IPS DF 6.9 (cell line): ENCODE measurements around the gene DNAH5.

Source experiments
- DNase-seq: peaks from one replicate; pipeline ENCODE4 v3.0.0-alpha.2; 2013; ENCODE audit warnings: low read depth, low spot score
- H3K27ac ChIP-seq: one replicate; pipeline ENCODE4 v1.5.1; 2013; ENCODE audit warnings: low read length, control low read depth
- H3K27me3 ChIP-seq: 2 replicates; pipeline ENCODE4 v1.6.1; 2013; ENCODE audit warnings: mild to moderate bottlenecking, low read length; ENCODE audit not compliant: control insufficient read depth, insufficient read depth
- H3K36me3 ChIP-seq: 2 replicates; pipeline ENCODE4 v1.6.1; 2013; ENCODE audit warnings: low read length; ENCODE audit not compliant: control insufficient read depth, insufficient read depth
- H3K4me1 ChIP-seq: 2 replicates; pipeline ENCODE4 v1.6.1; 2013; ENCODE audit warnings: low read length; ENCODE audit not compliant: control insufficient read depth, insufficient read depth
- H3K4me3 ChIP-seq: 2 replicates; pipeline ENCODE4 v1.5.1; 2013; ENCODE audit warnings: mild to moderate bottlenecking, low read length
- H3K9me3 ChIP-seq: 2 replicates; pipeline ENCODE4 v1.6.1; 2013; ENCODE audit warnings: low read length, inconsistent platforms; ENCODE audit not compliant: control insufficient read depth, insufficient read depth
- WGBS: extraction: QIAGEN DNeasy Blood & Tissue Kit; methylation state at CpG from one replicate; pipeline ENCODE4 v1.1.7; 2013; ENCODE audit warnings: mixed read lengths, missing lambda C conversion rate; ENCODE audit not compliant: insufficient read length, insufficient coverage; 5-methylcytosine and 5-hydroxymethylcytosine counted together

DNAH5 gene

DNA sequence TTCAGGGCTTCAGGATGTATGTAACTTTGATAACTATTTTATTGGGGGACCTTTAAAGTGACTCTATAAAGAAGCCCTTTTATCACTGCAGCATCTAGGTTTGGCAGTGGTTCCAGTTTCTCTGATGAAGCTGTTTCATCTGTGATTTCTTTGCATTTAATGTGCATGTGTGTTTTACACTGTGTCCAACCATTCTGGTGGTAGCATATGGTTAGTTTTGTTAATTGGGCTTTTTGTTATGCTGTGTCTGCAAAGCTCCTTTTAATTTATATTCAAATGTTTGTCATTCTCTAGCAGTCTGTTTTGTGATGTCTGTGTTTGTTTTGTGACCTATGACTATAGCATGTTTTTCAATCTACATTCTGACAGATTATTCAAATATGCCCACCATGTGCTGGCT, 294.8 kb downstream of the DNAH5 start:
- DNase-seq, result no peak
- no peaks in the 10 kb centered on the region for H3K36me3 ChIP-seq
- no peaks in the 10 kb centered on the region for H3K9me3 ChIP-seq
- H3K4me1 ChIP-seq, result no peaks in the 10 kb centered on the region
- no peaks in the 10 kb centered on the region for H3K27me3 ChIP-seq
- no peak overlapping the region for H3K4me3 ChIP-seq
- H3K27ac ChIP-seq, result no peak overlapping the region

DNA sequence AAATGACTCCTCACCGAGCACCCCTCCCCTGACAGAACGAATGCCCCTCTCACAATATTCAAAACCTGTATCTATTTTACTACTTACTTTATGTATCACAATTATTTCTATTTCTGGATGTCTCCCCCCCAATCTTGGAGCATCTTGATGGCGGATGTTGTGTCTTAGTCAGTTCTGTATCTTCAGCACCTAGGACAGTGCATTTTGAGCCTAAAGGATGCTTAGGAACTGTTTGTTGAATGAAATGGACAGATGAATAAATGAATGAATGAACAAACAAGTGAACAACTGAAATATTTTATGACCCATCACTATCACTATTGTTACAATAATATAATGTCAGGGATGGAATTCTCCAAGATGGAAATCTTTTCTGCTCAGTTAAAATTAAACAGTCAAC, 295.7 kb downstream of the DNAH5 start:
- DNase-seq, result no peak
- H3K27ac ChIP-seq, result no peak overlapping the region
- H3K36me3 ChIP-seq, result no peaks in the 10 kb centered on the region
- H3K27me3 ChIP-seq, result no peaks in the 10 kb centered on the region
- no peaks in the 10 kb centered on the region for H3K4me1 ChIP-seq
- H3K4me3 ChIP-seq, result no peak overlapping the region
- no CpG with 5 or more reads among the region's 3 CpGs for WGBS
- H3K9me3 ChIP-seq, result no peaks in the 10 kb centered on the region

DNA sequence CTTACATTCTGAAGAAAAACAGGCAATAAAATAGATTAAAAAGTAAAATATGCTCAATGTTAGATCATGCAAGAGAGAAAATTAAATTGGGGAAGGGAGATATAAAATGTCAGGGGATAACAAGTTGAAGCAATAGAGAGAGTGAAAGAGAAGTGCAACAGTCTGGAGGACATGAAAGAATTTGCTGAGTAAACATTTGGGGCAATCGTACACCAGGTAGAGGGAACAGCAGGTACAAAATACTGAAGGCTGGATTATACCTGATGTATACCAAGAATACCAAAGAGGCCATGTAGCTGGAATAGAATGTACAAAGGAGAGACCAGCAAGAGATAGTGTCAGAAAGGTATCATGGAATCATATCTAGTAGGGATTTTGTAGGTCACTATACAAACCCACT, 300.8 kb downstream of the DNAH5 start:
- Histone ChIP-seq H3K4me1 (no peaks in the 10 kb centered on the region), H3K9me3 (no peaks in the 10 kb centered on the region), H3K36me3 (no peaks in the 10 kb centered on the region), H3K4me3 (no peak overlapping the region), H3K27ac (no peak overlapping the region), H3K27me3 (no peaks in the 10 kb centered on the region)
- no peak for DNase-seq
- WGBS, result no CpG with 5 or more reads among the region's 1 CpG

DNA sequence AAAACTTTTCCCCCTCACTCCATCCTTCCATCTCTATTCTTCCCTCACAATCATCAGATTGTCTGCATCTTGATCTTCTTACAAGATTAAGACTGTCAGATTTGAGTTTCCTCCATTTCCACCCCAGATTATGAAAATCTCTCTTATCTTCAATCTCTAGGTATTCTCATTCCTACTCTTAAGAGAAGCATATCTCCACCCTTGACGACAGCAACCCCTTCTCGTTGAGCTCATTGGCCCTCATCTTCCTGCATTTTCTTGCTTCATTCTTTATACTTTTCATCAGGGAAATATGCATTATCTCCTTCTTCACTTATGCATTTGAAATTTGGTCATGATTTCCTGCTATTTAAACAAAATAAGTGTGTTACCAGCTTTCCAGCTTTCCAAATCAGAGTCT, 301.3 kb downstream of the DNAH5 start:
- no CpG with 5 or more reads among the region's 2 CpGs for WGBS
- no peaks in the 10 kb centered on the region for H3K4me1 ChIP-seq
- no peaks in the 10 kb centered on the region for H3K9me3 ChIP-seq
- no peak for DNase-seq
- no peaks in the 10 kb centered on the region for H3K36me3 ChIP-seq
- no peak overlapping the region for H3K27ac ChIP-seq
- no peaks in the 10 kb centered on the region for H3K27me3 ChIP-seq
- H3K4me3 ChIP-seq, result no peak overlapping the region
